Naive thymus-derived CD8-positive, alpha-beta T cell (primary cell): Measurements from ENCODE around the gene PLXNA4. TPM values are rescaled to one million over a fixed set of nuclear protein-coding genes. Genes with fewer than 3 reads are reported as not detected.
A peak's percentile ranks its signal among the peaks of the same experiment; 100 is the strongest.

Source experiments
- ATAC-seq, 2 donors: fragments of 150-1000 bp; cut with Tn5 transposase in 1 of 2; sonication (Bioruptor Pico), chemical (Tn5 transposase) in 1 of 2; 1 replicate in 1 of 2; 2 replicates in 1 of 2; pipeline ENCODE4 v1.10.0; 2021; ENCODE audit warnings: mild to moderate bottlenecking in 2 of 2, moderate library complexity in 2 of 2
- POLR2A ChIA-PET: fragments of 350-600 bp; sonication (Branson Sonifier 250); formaldehyde crosslinking; loops from one replicate; lab custom pipeline; 2021; ENCODE audit warnings: antibody characterized with exemption; lab: Charles Lee
- DNase-seq, 10 donors: peaks; one replicate each; pipeline versions ENCODE4 v3.0.0 to v3.0.0-alpha.2; 2020 to 2022
- H3K27ac Mint-ChIP-seq, 10 donors: one replicate each; pipeline ENCODE4 v1.8.0; 2020 to 2022; ENCODE audit warnings: mild to moderate bottlenecking in 10 of 10, mixed read lengths in 10 of 10, moderate library complexity in 4 of 10, inconsistent platforms in 1 of 10
- H3K27me3 Mint-ChIP-seq, 5 donors: one replicate each; pipeline ENCODE4 v1.8.0; 2021 to 2022; ENCODE audit warnings: mixed read lengths in 5 of 5
- H3K36me3 Mint-ChIP-seq, 3 donors: one replicate each; pipeline ENCODE4 v1.8.0; 2020 to 2022; ENCODE audit warnings: mixed read lengths in 3 of 3, mild to moderate bottlenecking in 2 of 3, inconsistent platforms in 1 of 3
- H3K4me1 Mint-ChIP-seq, 4 donors: one replicate each; pipeline ENCODE4 v1.8.0; 2021 to 2022; ENCODE audit warnings: mixed read lengths in 4 of 4
- H3K4me3 Mint-ChIP-seq, 10 donors: one replicate each; pipeline ENCODE4 v1.8.0; 2020 to 2022; ENCODE audit warnings: mild to moderate bottlenecking in 10 of 10, mixed read lengths in 10 of 10, moderate library complexity in 6 of 10, inconsistent platforms in 1 of 10
- H3K9me3 Mint-ChIP-seq, 9 donors: one replicate each; pipeline ENCODE4 v1.8.0; 2020 to 2022; ENCODE audit warnings: mixed read lengths in 9 of 9, mild to moderate bottlenecking in 3 of 9, inconsistent platforms in 1 of 9, moderate library complexity in 1 of 9
- polyA plus RNA-seq, 3 donors: library from polyadenylated mRNA; unstranded; fragments of 300-500 nt; fragmentation: Illumina TruSeq; gene quantifications; one replicate each; pipeline ENCODE4 v1.2.3, GENCODE V29; 2021
- total RNA-seq, 8 experiments: library from RNA in 2 of 8; stranded (reverse) in 2 of 8; gene quantifications; one replicate each; pipeline ENCODE4 v1.2.3 and lab custom pipeline; 2021 to 2026

The PLXNA4 gene
- total and polyA plus RNA-seq, 5 experiments from 2014 or later, result 0.05 to 1.2 (median 0.27) TPM

- H3K27me3 Mint-ChIP-seq, result peaks cover 0 to 10% (median 3%) of the 10 kb centered on the region in 5 donors
Observed at GRCh38 chr7:132380059-132380458, 196.2 kb downstream of the PLXNA4 start.

DNA sequence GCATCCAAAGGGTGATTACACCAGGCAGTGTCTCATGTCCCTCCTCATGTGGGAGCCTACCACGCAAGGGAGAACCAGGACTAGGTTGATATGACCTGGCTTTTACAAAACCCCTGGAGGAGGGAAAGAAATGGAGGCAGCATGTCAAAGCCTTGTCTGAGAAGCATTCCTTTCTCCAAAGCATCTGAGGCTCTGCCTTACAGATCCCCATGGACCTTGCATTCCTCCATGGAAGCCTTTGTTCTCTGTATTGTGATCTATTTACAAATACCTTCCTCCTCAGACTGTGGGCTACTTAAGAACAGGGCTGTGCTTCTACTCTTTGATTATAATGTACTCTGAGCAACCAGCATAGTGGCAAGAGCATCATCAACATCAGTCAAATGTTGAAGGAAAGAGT lies 197.0 kb downstream of the PLXNA4 start:
- POLR2A ChIA-PET, result no interaction called here
- peaks cover 0 to 10% (median 3%) of the 10 kb centered on the region in 5 donors for H3K27me3 Mint-ChIP-seq

More at GRCh38 chr7:132380059-132380458, 196.2 kb downstream of the PLXNA4 start:
- Mint-ChIP-seq H3K4me1 (peaks cover 0 to 2% (median 0%) of the 10 kb centered on the region in 4 donors), H3K4me3 (no peak overlapping the region), H3K36me3 (no peaks in the 10 kb centered on the region), H3K27ac (no peak overlapping the region), H3K9me3 (no peaks in the 10 kb centered on the region)
- POLR2A ChIA-PET, result no interaction called here
- DNase-seq (no peak), ATAC-seq (no peak)

GRCh38 chr7:132377703-132378584 lies 198.3 kb downstream of the PLXNA4 start:
- peak overlapping the region in 1 of 10 donors; percentile 38 for H3K27ac Mint-ChIP-seq
- H3K4me1 Mint-ChIP-seq, result peaks cover 0 to 2% (median 0%) of the 10 kb centered on the region in 4 donors
- H3K4me3 Mint-ChIP-seq, result no peak overlapping the region
- H3K9me3 Mint-ChIP-seq, result no peaks in the 10 kb centered on the region
- DNase-seq, result no peak
- no peaks in the 10 kb centered on the region for H3K36me3 Mint-ChIP-seq
- peaks cover 0 to 10% (median 3%) of the 10 kb centered on the region in 5 donors for H3K27me3 Mint-ChIP-seq
- ATAC-seq, result no peak
- POLR2A ChIA-PET, result no interaction called here

More for the DNA sequence above, 197.0 kb downstream of the PLXNA4 start:
- no peak for ATAC-seq
- Mint-ChIP-seq H3K4me3 (no peak overlapping the region), H3K4me1 (peaks cover 0 to 2% (median 0%) of the 10 kb centered on the region in 4 donors), H3K36me3 (no peaks in the 10 kb centered on the region), H3K27ac (no peak overlapping the region), H3K9me3 (no peaks in the 10 kb centered on the region)
- DNase-seq, result no peak

- no peak for DNase-seq
- peaks cover 0 to 2% (median 0%) of the 10 kb centered on the region in 4 donors for H3K4me1 Mint-ChIP-seq
- H3K27me3 Mint-ChIP-seq, result peaks cover 0 to 10% (median 3%) of the 10 kb centered on the region in 5 donors
- POLR2A ChIA-PET, result no interaction called here
- no peak overlapping the region for H3K27ac Mint-ChIP-seq
- no peaks in the 10 kb centered on the region for H3K36me3 Mint-ChIP-seq
- ATAC-seq, result no peak
- no peaks in the 10 kb centered on the region for H3K9me3 Mint-ChIP-seq
- no peak overlapping the region for H3K4me3 Mint-ChIP-seq
Observed at GRCh38 chr7:132377015-132377414, 199.3 kb downstream of the PLXNA4 start.

DNA sequence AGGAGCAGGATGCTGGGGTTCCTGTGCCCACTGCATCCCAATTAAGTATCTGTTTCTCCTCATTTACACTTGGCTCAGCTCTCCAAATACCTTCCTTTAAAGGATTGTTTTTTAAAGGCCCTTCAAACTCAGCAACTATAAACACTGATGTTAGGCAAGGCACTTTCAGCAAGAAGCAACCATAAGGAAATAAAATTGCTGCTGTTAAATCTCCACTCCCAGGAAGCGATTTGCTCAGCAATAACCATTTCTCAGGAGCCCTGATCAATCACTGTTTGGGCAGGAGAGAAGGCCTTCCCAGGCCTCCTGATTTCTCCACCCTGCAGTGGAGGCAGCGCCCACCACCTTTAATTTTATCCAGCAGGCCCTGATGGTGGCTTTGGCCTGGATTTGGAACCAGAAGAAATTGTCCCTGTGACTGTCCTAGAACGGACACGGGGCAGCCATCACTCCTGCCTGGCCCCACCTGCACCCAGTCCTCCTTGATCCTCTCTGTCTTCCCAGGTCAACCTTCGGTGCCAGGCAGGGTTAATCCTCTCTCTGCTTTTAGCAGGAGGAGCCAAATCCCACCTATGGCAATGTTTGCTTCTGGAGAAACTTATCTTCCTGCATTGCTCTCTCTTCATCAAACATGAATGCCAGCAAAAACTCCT lies 199.8 kb downstream of the PLXNA4 start:
- Mint-ChIP-seq H3K4me1 (no peaks in the 10 kb centered on the region), H3K27ac (peak overlapping the region in 2 of 10 donors; percentile 19 to 57)

GRCh38 chr7:132373879-132374278 lies 202.4 kb downstream of the PLXNA4 start:
- DNase-seq (no peak), ATAC-seq (no peak)
- no peak overlapping the region for H3K4me3 Mint-ChIP-seq
- H3K9me3 Mint-ChIP-seq, result no peaks in the 10 kb centered on the region
- POLR2A ChIA-PET, result no interaction called here
- H3K27me3 Mint-ChIP-seq, result peaks cover 0 to 10% (median 0%) of the 10 kb centered on the region in 5 donors
- H3K36me3 Mint-ChIP-seq, result no peaks in the 10 kb centered on the region
- H3K27ac Mint-ChIP-seq, result peak overlapping the region in 1 of 10 donors; percentile 17
- H3K4me1 Mint-ChIP-seq, result peaks cover 0 to 3% (median 0%) of the 10 kb centered on the region in 4 donors

More for the DNA sequence above, 199.8 kb downstream of the PLXNA4 start:
- DNase-seq, result no peak
- Mint-ChIP-seq H3K27me3 (peaks cover 0 to 10% (median 3%) of the 10 kb centered on the region in 5 donors), H3K36me3 (no peaks in the 10 kb centered on the region), H3K4me3 (no peak overlapping the region), H3K9me3 (no peaks in the 10 kb centered on the region)
- POLR2A ChIA-PET, result no interaction called here
- ATAC-seq, result no peak

- H3K27ac Mint-ChIP-seq, result peak overlapping the region in 1 of 10 donors; percentile 17
- no peak for ATAC-seq
- peaks cover 0 to 13% (median 0%) of the 10 kb centered on the region in 5 donors for H3K27me3 Mint-ChIP-seq
- POLR2A ChIA-PET, result no interaction called here
- peaks cover 0 to 3% (median 0%) of the 10 kb centered on the region in 4 donors for H3K4me1 Mint-ChIP-seq
- H3K36me3 Mint-ChIP-seq, result no peaks in the 10 kb centered on the region
- H3K9me3 Mint-ChIP-seq, result no peaks in the 10 kb centered on the region
- no peak for DNase-seq
- no peak overlapping the region for H3K4me3 Mint-ChIP-seq
Observed at GRCh38 chr7:132373041-132373440, 203.2 kb downstream of the PLXNA4 start.

- POLR2A ChIA-PET, result no interaction called here
- Mint-ChIP-seq H3K4me3 (no peak overlapping the region), H3K9me3 (no peaks in the 10 kb centered on the region), H3K27ac (no peak overlapping the region), H3K27me3 (peaks cover 0 to 20% (median 2%) of the 10 kb centered on the region in 5 donors), H3K4me1 (peaks cover 0 to 3% (median 0%) of the 10 kb centered on the region in 4 donors), H3K36me3 (no peaks in the 10 kb centered on the region)
- DNase-seq (no peak), ATAC-seq (no peak)
Observed at GRCh38 chr7:132371948-132372347, 204.3 kb downstream of the PLXNA4 start.

- H3K4me1 Mint-ChIP-seq, result peaks cover 0 to 3% (median 0%) of the 10 kb centered on the region in 4 donors
- peaks cover 2 to 26% (median 4%) of the 10 kb centered on the region in 5 donors for H3K27me3 Mint-ChIP-seq
- H3K9me3 Mint-ChIP-seq, result peaks cover 0 to 3% (median 0%) of the 10 kb centered on the region in 9 donors
- H3K27ac Mint-ChIP-seq, result no peak overlapping the region
- POLR2A ChIA-PET, result no interaction called here
- H3K36me3 Mint-ChIP-seq, result no peaks in the 10 kb centered on the region
- no peak for DNase-seq
- H3K4me3 Mint-ChIP-seq, result no peak overlapping the region
- ATAC-seq, result no peak
Observed at GRCh38 chr7:132368246-132368900, 207.9 kb downstream of the PLXNA4 start.

DNA sequence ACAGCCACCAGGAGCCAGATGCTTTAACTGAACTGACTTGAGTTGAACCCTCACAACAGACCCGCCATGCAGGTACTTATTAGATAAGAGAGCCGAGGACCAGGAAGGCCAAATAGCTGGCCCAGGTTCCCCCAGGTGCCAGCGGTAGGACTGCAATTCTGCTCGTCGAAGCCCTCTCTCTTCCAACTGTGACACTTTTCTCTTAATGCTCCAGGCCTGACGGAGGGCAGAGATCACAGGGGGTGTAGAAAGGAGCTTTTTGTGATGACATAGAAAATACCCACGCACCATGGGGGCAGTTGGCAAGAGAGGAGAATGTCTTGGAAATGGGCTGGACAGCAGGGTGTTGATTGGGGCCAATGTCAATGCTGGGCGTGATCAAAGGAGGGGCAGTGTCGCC lies 208.5 kb downstream of the PLXNA4 start:
- POLR2A ChIA-PET, result no interaction called here
- H3K4me3 Mint-ChIP-seq, result no peak overlapping the region
- peaks cover 0 to 3% (median 0%) of the 10 kb centered on the region in 9 donors for H3K9me3 Mint-ChIP-seq

GRCh38 chr7:132367004-132367403 lies 209.3 kb downstream of the PLXNA4 start:
- Mint-ChIP-seq H3K4me3 (no peak overlapping the region), H3K4me1 (peaks cover 0 to 4% (median 3%) of the 10 kb centered on the region in 4 donors), H3K27me3 (peaks cover 2 to 26% (median 4%) of the 10 kb centered on the region in 5 donors), H3K9me3 (peaks cover 0 to 3% (median 0%) of the 10 kb centered on the region in 9 donors), H3K27ac (no peak overlapping the region), H3K36me3 (no peaks in the 10 kb centered on the region)
- no peak for DNase-seq
- POLR2A ChIA-PET, result no interaction called here
- ATAC-seq, result no peak

More for the DNA sequence above, 208.5 kb downstream of the PLXNA4 start:
- ATAC-seq, result no peak
- H3K27ac Mint-ChIP-seq, result no peak overlapping the region
- H3K36me3 Mint-ChIP-seq, result no peaks in the 10 kb centered on the region
- H3K27me3 Mint-ChIP-seq, result peaks cover 2 to 26% (median 4%) of the 10 kb centered on the region in 5 donors
- peaks cover 0 to 4% (median 0%) of the 10 kb centered on the region in 4 donors for H3K4me1 Mint-ChIP-seq
- DNase-seq, result no peak

DNA sequence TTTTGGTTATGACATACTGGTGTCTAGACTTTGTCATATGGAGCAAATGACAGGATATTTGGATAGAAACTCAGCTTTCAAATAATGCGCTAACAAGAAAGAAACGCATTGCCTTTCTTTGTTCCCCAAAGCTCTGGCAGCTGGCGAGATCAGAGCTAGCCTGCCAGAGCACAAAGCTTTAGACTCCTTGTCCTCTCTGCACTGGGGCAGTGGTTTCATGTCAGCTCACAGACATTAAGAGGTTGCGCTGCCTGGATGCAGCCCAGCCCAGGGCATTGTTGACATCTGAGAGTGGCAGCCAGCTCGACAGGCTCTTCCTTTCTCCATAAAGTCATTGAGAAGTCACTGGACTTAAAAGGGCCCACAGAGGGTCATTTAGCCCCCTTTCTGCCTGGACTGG lies 212.0 kb downstream of the PLXNA4 start:
- ATAC-seq, result no peak
- POLR2A ChIA-PET, result no interaction called here
- peaks cover 0 to 4% (median 3%) of the 10 kb centered on the region in 4 donors for H3K4me1 Mint-ChIP-seq
- H3K4me3 Mint-ChIP-seq, result no peak overlapping the region
- H3K27ac Mint-ChIP-seq, result no peak overlapping the region
- peaks cover 0 to 3% (median 0%) of the 10 kb centered on the region in 9 donors for H3K9me3 Mint-ChIP-seq
- no peak for DNase-seq
- peaks cover 2 to 26% (median 4%) of the 10 kb centered on the region in 5 donors for H3K27me3 Mint-ChIP-seq
- no peaks in the 10 kb centered on the region for H3K36me3 Mint-ChIP-seq
